GM19463 (cell line): Measurements from ENCODE around the gene MRPS34.
A peak's percentile ranks its signal among the peaks of the same experiment; 100 is the strongest.

Experiments used
- ATAC-seq: cut with Tn5 transposase; IDR thresholded peaks from one replicate; pipeline ENCODE4 v1.9.1; 2021; ENCODE audit warnings: mild to moderate bottlenecking, moderate library complexity; ENCODE audit not compliant: unreplicated experiment

The MRPS34 gene

GRCh38 chr16:1782408-1783264 lies 9.7 kb upstream of the MRPS34 start, which contains the start of the genes NUBP2 and SPSB3:
Gene NUBP2 (plus strand): TSS chr16:1782960. CDS start chr16:1783021, 61 bp downstream.
Gene SPSB3 (minus strand): TSS chr16:1782571. CDS start chr16:1781483, 1,088 bp downstream.
- ATAC-seq = peak; percentile 88

GRCh38 chr16:1781758-1782407 lies 8.9 kb upstream of the MRPS34 start:
- ATAC-seq = peak; percentile 7

- ATAC-seq = no peak
Observed at GRCh38 chr16:1781254-1781653, 8.3 kb upstream of the MRPS34 start.

- no peak for ATAC-seq
Observed at GRCh38 chr16:1780677-1781072, 7.7 kb upstream of the MRPS34 start.

- ATAC-seq = no peak
Observed at GRCh38 chr16:1779741-1780676, 7.1 kb upstream of the MRPS34 start.

GRCh38 chr16:1779234-1779701 lies 6.3 kb upstream of the MRPS34 start:
- no peak for ATAC-seq

- no peak for ATAC-seq
Observed at GRCh38 chr16:1778200-1779179, 5.6 kb upstream of the MRPS34 start.

GRCh38 chr16:1777375-1778199 lies 4.7 kb upstream of the MRPS34 start:
- no peak for ATAC-seq

- no peak for ATAC-seq
Observed at GRCh38 chr16:1776991-1777374, 4.0 kb upstream of the MRPS34 start.

GRCh38 chr16:1776672-1776955 lies 3.7 kb upstream of the MRPS34 start:
- no peak for ATAC-seq

- ATAC-seq = no peak
Observed at GRCh38 chr16:1775846-1776671, 3.1 kb upstream of the MRPS34 start.

- no peak for ATAC-seq
Observed at GRCh38 chr16:1775006-1775845, 2.3 kb upstream of the MRPS34 start.

- no peak for ATAC-seq
Observed at GRCh38 chr16:1774448-1774780, 1.5 kb upstream of the MRPS34 start.

GRCh38 chr16:1773703-1774447 lies 941 bp upstream of the MRPS34 start:
- no peak for ATAC-seq

- peak; percentile 9 for ATAC-seq
Observed at GRCh38 chr16:1772362-1772907, 499 bp downstream of the MRPS34 start, which contains the start of gene EME2. Gene EME2 (plus strand): TSS chr16:1772810. CDS start chr16:1773228, 418 bp downstream.

- ATAC-seq = no peak
Observed at GRCh38 chr16:1771864-1772361, 1.0 kb downstream of the MRPS34 start.
